Activated CD8-positive, alpha-beta T cell treated with anti-CD3 and anti-CD28 coated beads for 36 hours (primary cell): ENCODE results near the gene ENPP3. TPM values are rescaled to one million over a fixed set of nuclear protein-coding genes. Genes with fewer than 3 reads are reported as not detected.

Experiments used
- ATAC-seq: fragments of 200-7000 bp; cut with Tn5 transposase; one replicate; pipeline ENCODE4 v1.10.0; 2021; ENCODE audit warnings: mild to moderate bottlenecking, moderate library complexity
- CTCF ChIA-PET: fragments of 350-600 bp; sonication (Branson Sonifier 250); formaldehyde crosslinking; loops from one replicate; lab custom pipeline; 2021; ENCODE audit warnings: antibody characterized with exemption; lab: Charles Lee
- POLR2A ChIA-PET: fragments of 350-600 bp; sonication (Branson Sonifier 250); formaldehyde crosslinking; loops from one replicate; lab custom pipeline; 2021; ENCODE audit warnings: antibody characterized with exemption; lab: Charles Lee
- DNase-seq: peaks from one replicate; pipeline ENCODE4 v3.0.0-alpha.2; 2020
- H3K27ac Mint-ChIP-seq: one replicate; pipeline ENCODE4 v1.8.0; 2021; ENCODE audit warnings: mild to moderate bottlenecking, mixed read lengths
- H3K27me3 Mint-ChIP-seq: one replicate; pipeline ENCODE4 v1.8.0; 2021; ENCODE audit warnings: mixed read lengths
- H3K36me3 Mint-ChIP-seq: one replicate; pipeline ENCODE4 v1.8.0; 2021; ENCODE audit warnings: low read depth, mixed read lengths
- H3K4me1 Mint-ChIP-seq: one replicate; pipeline ENCODE4 v1.8.0; 2021; ENCODE audit warnings: low read depth, mixed read lengths
- H3K4me3 Mint-ChIP-seq: one replicate; pipeline ENCODE4 v1.8.0; 2021; ENCODE audit warnings: mild to moderate bottlenecking, moderate library complexity, mixed read lengths
- H3K9me3 Mint-ChIP-seq: one replicate; pipeline ENCODE4 v1.8.0; 2021; ENCODE audit warnings: mixed read lengths
- intact Hi-C: fragments of 100-400 bp; cut with micrococcal nuclease; formaldehyde crosslinking; loops from one replicate; pipeline ENCODE4 v1.10.0; 2022
- total RNA-seq, 2 experiments: library from RNA; stranded (reverse); gene quantifications; one replicate each; pipeline ENCODE4 v1.2.3, GENCODE V29; 2021
- TF ChIP-seq, protein P1 (sequence below): fragments of 200-600 bp; IDR thresholded peaks from one replicate; pipeline ENCODE4 v1.8.0; 2022; ENCODE audit warnings: antibody characterized with exemption, mild to moderate bottlenecking

Gene ENPP3
- total RNA-seq, 2 experiments from 2014 or later, result 0.49 to 0.79 TPM

DNA sequence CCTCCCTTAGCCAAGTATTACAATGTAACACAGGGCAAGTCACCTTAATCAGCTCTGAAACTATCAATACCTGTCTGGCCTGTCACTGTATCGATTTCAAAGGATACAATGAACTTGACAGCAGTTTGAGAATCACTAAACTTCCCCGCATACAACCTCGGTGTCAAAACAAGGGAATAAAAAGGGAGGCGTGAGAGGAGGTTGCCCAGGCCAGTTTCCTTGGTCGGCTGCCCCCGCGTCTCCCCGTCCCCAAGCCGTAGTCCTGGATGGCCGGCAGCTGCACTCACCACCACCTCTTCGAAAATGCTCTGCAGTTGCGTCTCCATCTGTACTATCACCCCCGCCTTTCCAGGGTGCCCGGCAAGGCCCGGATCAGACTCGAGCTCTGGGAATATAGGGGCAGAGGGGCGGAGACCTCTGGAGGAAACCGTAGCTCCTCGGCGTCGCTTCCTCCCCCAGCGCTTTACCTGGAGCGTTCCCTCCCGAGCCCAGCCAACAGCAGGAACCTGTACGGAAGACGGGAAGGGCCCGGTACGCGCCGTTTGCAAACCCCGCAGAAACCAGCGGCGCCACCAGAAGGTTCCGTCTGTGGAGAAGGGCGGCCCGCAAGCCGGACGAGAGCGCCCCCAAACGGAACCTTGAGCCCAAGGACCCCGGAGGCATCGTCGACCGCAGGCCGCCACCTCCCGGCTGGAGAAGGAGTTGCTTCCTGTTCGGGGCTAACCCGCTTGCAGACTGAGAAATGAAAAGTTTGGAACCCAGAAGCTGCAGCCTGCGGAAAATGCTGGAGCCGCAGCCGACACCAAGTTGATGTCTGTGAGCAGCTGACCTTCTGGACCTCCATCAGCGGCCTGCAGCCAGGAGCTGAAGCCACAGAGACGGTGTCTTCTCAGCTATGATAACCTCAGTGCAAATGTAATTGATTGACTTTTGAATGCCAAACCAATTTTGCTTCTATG lies 9.1 kb upstream of the ENPP3 start, which contains the start of gene MED23:
MED23 (minus strand) TSS at position 519 of the 959 bp plus-strand sequence; CDS start at position 326, 193 bp downstream.
- H3K27me3 Mint-ChIP-seq, result no peaks in the 10 kb centered on the region
- peak within 1 kb of the TSS; percentile 96 for H3K27ac Mint-ChIP-seq
- no peaks in the 10 kb centered on the region for H3K9me3 Mint-ChIP-seq
- ATAC-seq, result peak; percentile 94
- TF ChIP-seq, protein P1, sequence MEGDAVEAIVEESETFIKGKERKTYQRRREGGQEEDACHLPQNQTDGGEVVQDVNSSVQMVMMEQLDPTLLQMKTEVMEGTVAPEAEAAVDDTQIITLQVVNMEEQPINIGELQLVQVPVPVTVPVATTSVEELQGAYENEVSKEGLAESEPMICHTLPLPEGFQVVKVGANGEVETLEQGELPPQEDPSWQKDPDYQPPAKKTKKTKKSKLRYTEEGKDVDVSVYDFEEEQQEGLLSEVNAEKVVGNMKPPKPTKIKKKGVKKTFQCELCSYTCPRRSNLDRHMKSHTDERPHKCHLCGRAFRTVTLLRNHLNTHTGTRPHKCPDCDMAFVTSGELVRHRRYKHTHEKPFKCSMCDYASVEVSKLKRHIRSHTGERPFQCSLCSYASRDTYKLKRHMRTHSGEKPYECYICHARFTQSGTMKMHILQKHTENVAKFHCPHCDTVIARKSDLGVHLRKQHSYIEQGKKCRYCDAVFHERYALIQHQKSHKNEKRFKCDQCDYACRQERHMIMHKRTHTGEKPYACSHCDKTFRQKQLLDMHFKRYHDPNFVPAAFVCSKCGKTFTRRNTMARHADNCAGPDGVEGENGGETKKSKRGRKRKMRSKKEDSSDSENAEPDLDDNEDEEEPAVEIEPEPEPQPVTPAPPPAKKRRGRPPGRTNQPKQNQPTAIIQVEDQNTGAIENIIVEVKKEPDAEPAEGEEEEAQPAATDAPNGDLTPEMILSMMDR, result peak; percentile 88
- ChIA-PET CTCF (interaction anchor here (0.6 to 2.4 kb wide), 58 partner anchors 9 to 758 kb away, joined by 3 to 46 read pairs (median 4); partner anchors contain the start of gene ENPP3), POLR2A (interaction anchor here (0.6 to 3.3 kb wide), 12 partner anchors 8 to 1186 kb away, joined by 3 to 13 read pairs (median 4); partner anchors contain the start of genes ENPP3 and RPS12)
- peaks cover 7% of the 10 kb centered on the region for H3K36me3 Mint-ChIP-seq
- peaks cover 31% of the 10 kb centered on the region for H3K4me1 Mint-ChIP-seq
- DNase-seq, result peak; percentile 95
- intact Hi-C loops, result no loop called here
- H3K4me3 Mint-ChIP-seq, result peak within 1 kb of the TSS; percentile 99

DNA sequence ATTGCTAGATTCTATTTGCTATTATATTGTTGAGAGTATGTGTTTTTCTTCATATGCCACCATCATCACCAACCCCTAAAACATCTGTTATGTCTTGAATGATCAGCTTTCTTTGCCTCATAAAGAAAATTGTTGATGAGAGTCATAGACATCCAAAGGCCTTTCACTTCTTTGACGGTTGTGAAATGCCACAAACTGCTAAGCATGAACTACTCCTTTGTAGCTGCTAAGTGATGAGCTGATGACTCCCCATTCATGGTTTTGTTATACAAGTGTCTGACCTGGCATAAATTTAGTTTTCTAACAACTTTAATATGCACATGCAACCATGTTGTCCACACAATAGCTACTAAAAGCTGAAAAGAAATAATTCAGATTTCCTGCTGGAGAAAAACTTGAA lies 8.4 kb upstream of the ENPP3 start:
- Mint-ChIP-seq H3K27ac (peak overlapping the region; percentile 96), H3K27me3 (no peaks in the 10 kb centered on the region), H3K36me3 (peaks cover 3% of the 10 kb centered on the region), H3K4me1 (peaks cover 30% of the 10 kb centered on the region), H3K4me3 (peak overlapping the region; percentile 99), H3K9me3 (no peaks in the 10 kb centered on the region)
- ChIA-PET POLR2A (interaction anchor here (1.2 to 3.3 kb wide), 6 partner anchors 9 to 1185 kb away, joined by 3 to 13 read pairs (median 4); partner anchors contain the start of genes ENPP3 and RPS12), CTCF (interaction anchor here (0.6 to 2.4 kb wide), 50 partner anchors 8 to 758 kb away, joined by 3 to 46 read pairs (median 5); partner anchors contain the start of gene ENPP3)
- DNase-seq (no peak), ATAC-seq (no peak)
- intact Hi-C loops, result no loop called here
- TF ChIP-seq, protein P1, result no peak

GRCh38 chr6:131629651-131630050 lies 7.5 kb upstream of the ENPP3 start:
- H3K4me1 Mint-ChIP-seq, result peaks cover 30% of the 10 kb centered on the region
- peaks cover 2% of the 10 kb centered on the region for H3K36me3 Mint-ChIP-seq
- POLR2A ChIA-PET, result interaction anchor here (3.3 kb wide), 1 partner anchor 10 kb away, joined by 13 read pairs; no protein-coding TSS in a partner anchor
- CTCF ChIA-PET, result interaction anchor here (0.8 to 2.1 kb wide), 7 partner anchors 10 to 431 kb away, joined by 3 to 8 read pairs (median 4); no protein-coding TSS in a partner anchor
- H3K9me3 Mint-ChIP-seq, result no peaks in the 10 kb centered on the region
- H3K27ac Mint-ChIP-seq, result no peak overlapping the region
- DNase-seq (no peak), ATAC-seq (no peak)
- intact Hi-C loops, result no loop called here
- no peaks in the 10 kb centered on the region for H3K27me3 Mint-ChIP-seq
- TF ChIP-seq, protein P1, result no peak
- no peak overlapping the region for H3K4me3 Mint-ChIP-seq

GRCh38 chr6:131631625-131632289 lies 5.3 kb upstream of the ENPP3 start:
- CTCF ChIA-PET, result no interaction called here

More at GRCh38 chr6:131631625-131632289, 5.3 kb upstream of the ENPP3 start:
- no peak for ATAC-seq
- H3K27me3 Mint-ChIP-seq, result no peaks in the 10 kb centered on the region
- H3K4me1 Mint-ChIP-seq, result peaks cover 22% of the 10 kb centered on the region
- no peaks in the 10 kb centered on the region for H3K9me3 Mint-ChIP-seq
- H3K36me3 Mint-ChIP-seq, result peaks cover 2% of the 10 kb centered on the region
- no peak overlapping the region for H3K27ac Mint-ChIP-seq
- TF ChIP-seq, protein P1, result no peak
- intact Hi-C loops, result no loop called here
- no peak for DNase-seq
- POLR2A ChIA-PET, result interaction anchor here (0.7 kb wide), 1 partner anchor 737 kb away, joined by 3 read pairs; no protein-coding TSS in a partner anchor
- H3K4me3 Mint-ChIP-seq, result no peak overlapping the region
